ENCODE data around the gene POLR2L.

Gene POLR2L

GRCh38 chr11:833849-834311 lies 8.4 kb downstream of the POLR2L start:
- Histone ChIP-seq H3K27ac (ENCODE audit: low read length) (no peak overlapping the region), H3K27me3 (replicated peaks; ENCODE audit: insufficient read depth, low read length) (peaks cover 14% of the 10 kb centered on the region)

DNA sequence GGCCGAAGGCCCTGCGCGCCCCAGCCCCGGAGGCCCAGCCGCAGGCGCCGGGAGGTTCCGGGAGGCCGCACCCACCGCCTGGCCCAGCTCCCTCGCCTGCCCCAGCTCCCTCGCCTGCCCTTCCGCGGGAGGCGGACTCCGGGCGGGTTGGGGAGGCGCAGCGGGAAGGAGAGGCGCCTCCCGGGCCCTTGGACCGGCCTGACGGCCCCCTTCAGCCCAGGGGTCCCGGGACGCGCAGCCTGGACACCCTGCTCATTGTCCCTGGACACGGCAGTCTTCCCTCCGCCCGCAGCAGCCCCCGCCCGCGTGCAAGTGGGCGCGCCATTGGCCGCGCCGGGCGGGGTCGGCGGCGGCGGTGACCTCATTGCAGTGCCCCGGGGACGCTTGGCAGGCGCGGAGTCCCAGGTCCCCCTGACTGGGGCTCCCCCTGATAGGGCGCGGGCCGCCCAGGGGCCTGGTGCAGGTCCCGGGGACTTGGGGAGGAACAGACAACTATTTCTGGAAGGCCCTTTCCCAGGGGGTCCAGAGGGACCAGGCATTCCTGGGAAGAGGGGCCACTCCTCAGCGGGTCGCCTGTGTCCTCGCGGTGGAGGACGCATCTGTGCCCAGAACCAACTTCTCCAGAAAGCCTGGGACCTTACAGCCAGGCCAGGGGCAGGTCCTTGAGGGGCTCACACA lies 9.1 kb downstream of the POLR2L start:
- Histone ChIP-seq H3K4me2 (ENCODE audit: low read depth, low read length) (peak overlapping the region; percentile 93), H3K9me2 (replicated peaks; ENCODE audit: insufficient read depth, low read length) (no peaks in the 10 kb centered on the region), H2AFZ (ENCODE audit: low read length) (no peak overlapping the region), H4K20me1 (ENCODE audit: insufficient read depth, low read length) (no peaks in the 10 kb centered on the region), H3K27ac (ENCODE audit: low read length) (no peak overlapping the region), H3K9ac (ENCODE audit: low read length) (peak overlapping the region; percentile 58; the same call in 1 of the 2 replicates), H3K9me3 (replicated peaks; ENCODE audit: insufficient read depth, low read length) (no peaks in the 10 kb centered on the region), H3K36me3 (replicated peaks; ENCODE audit: insufficient read depth, low read length) (no peaks in the 10 kb centered on the region), H3F3A (ENCODE audit: insufficient read depth, low read length) (peaks cover 1% of the 10 kb centered on the region; the same call in 1 of the 2 replicates), H3K4me3 (ENCODE audit: low read length) (peak overlapping the region; percentile 62), H3K79me2 (ENCODE audit: low read length) (peaks cover 6% of the 10 kb centered on the region), H3K27me3 (replicated peaks; ENCODE audit: insufficient read depth, low read length) (peaks cover 15% of the 10 kb centered on the region), H3K4me1 (ENCODE audit: low read length) (peaks cover 21% of the 10 kb centered on the region)
- TF ChIP-seq EZH2 (optimal IDR thresholded peaks at IDR 0.05; ENCODE audit: low read depth, low read length) (no peak), EZH2phosphoT487 (IDR thresholded peaks at IDR 0.05; ENCODE audit: low read length) (no peak)
- TF ChIP-seq, protein P1, sequence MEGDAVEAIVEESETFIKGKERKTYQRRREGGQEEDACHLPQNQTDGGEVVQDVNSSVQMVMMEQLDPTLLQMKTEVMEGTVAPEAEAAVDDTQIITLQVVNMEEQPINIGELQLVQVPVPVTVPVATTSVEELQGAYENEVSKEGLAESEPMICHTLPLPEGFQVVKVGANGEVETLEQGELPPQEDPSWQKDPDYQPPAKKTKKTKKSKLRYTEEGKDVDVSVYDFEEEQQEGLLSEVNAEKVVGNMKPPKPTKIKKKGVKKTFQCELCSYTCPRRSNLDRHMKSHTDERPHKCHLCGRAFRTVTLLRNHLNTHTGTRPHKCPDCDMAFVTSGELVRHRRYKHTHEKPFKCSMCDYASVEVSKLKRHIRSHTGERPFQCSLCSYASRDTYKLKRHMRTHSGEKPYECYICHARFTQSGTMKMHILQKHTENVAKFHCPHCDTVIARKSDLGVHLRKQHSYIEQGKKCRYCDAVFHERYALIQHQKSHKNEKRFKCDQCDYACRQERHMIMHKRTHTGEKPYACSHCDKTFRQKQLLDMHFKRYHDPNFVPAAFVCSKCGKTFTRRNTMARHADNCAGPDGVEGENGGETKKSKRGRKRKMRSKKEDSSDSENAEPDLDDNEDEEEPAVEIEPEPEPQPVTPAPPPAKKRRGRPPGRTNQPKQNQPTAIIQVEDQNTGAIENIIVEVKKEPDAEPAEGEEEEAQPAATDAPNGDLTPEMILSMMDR (IDR thresholded peaks at IDR 0.05; ENCODE audit: low read length), result no peak
- peak; percentile 33 for DNase-seq

More at GRCh38 chr11:833849-834311, 8.4 kb downstream of the POLR2L start:
- Histone ChIP-seq H3F3A (ENCODE audit: insufficient read depth, low read length) (no peaks in the 10 kb centered on the region), H3K4me3 (ENCODE audit: low read length) (peak overlapping the region; percentile 62), H3K9ac (ENCODE audit: low read length) (no peak overlapping the region), H2AFZ (ENCODE audit: low read length) (no peak overlapping the region), H3K9me2 (replicated peaks; ENCODE audit: insufficient read depth, low read length) (no peaks in the 10 kb centered on the region), H3K9me3 (replicated peaks; ENCODE audit: insufficient read depth, low read length) (no peaks in the 10 kb centered on the region), H3K79me2 (ENCODE audit: low read length) (peaks cover 6% of the 10 kb centered on the region), H3K4me1 (ENCODE audit: low read length) (peaks cover 20% of the 10 kb centered on the region), H3K4me2 (ENCODE audit: low read depth, low read length) (peak overlapping the region; percentile 93; the same call in 1 of the 2 replicates), H4K20me1 (ENCODE audit: insufficient read depth, low read length) (no peaks in the 10 kb centered on the region), H3K36me3 (replicated peaks; ENCODE audit: insufficient read depth, low read length) (no peaks in the 10 kb centered on the region)
- DNase-seq, result no peak
- TF ChIP-seq, protein P1 (IDR thresholded peaks at IDR 0.05; ENCODE audit: low read length), result no peak
- TF ChIP-seq EZH2phosphoT487 (IDR thresholded peaks at IDR 0.05; ENCODE audit: low read length), result no peak
- no peak for TF ChIP-seq EZH2 (optimal IDR thresholded peaks at IDR 0.05; ENCODE audit: low read depth, low read length)

GRCh38 chr11:832529-833113 lies 9.7 kb downstream of the POLR2L start, which contains the start of gene CD151:
Gene CD151 (plus strand): TSS chr11:832952. CDS start chr11:836070, 3,118 bp downstream.
- peaks cover 6% of the 10 kb centered on the region for H3K79me2 ChIP-seq (ENCODE audit: low read length)
- H3K9me2 ChIP-seq (replicated peaks; ENCODE audit: insufficient read depth, low read length), result no peaks in the 10 kb centered on the region
- peak within 1 kb of the TSS; percentile 93 for H3K4me2 ChIP-seq (ENCODE audit: low read depth, low read length)
- H3K9me3 ChIP-seq (replicated peaks; ENCODE audit: insufficient read depth, low read length), result no peaks in the 10 kb centered on the region
- H2AFZ ChIP-seq (ENCODE audit: low read length), result peak within 1 kb of the TSS; percentile 78
- H4K20me1 ChIP-seq (ENCODE audit: insufficient read depth, low read length), result no peaks in the 10 kb centered on the region
- H3F3A ChIP-seq (ENCODE audit: insufficient read depth, low read length), result peaks cover 5% of the 10 kb centered on the region; the same call in 1 of the 2 replicates
- peak within 1 kb of the TSS; percentile 70 for H3K4me3 ChIP-seq (ENCODE audit: low read length)
- H3K4me1 ChIP-seq (ENCODE audit: low read length), result peaks cover 21% of the 10 kb centered on the region
- TF ChIP-seq, protein P1 (IDR thresholded peaks at IDR 0.05; ENCODE audit: low read length), result no peak
- TF ChIP-seq EZH2 (optimal IDR thresholded peaks at IDR 0.05; ENCODE audit: low read depth, low read length) (no peak), EZH2phosphoT487 (IDR thresholded peaks at IDR 0.05; ENCODE audit: low read length) (no peak)
- H3K27ac ChIP-seq (ENCODE audit: low read length), result no peak within 1 kb of the TSS
- peak within 1 kb of the TSS; percentile 58; the same call in 1 of the 2 replicates for H3K9ac ChIP-seq (ENCODE audit: low read length)
- H3K27me3 ChIP-seq (replicated peaks; ENCODE audit: insufficient read depth, low read length), result peaks cover 15% of the 10 kb centered on the region
- DNase-seq, result peak; percentile 59
- no peaks in the 10 kb centered on the region for H3K36me3 ChIP-seq (replicated peaks; ENCODE audit: insufficient read depth, low read length)
